Measurements from ENCODE around the gene PANK4. TPM values are rescaled to one million over a fixed set of nuclear protein-coding genes. Genes with fewer than 3 reads are reported as not detected.

The PANK4 gene
- total RNA-seq, 1 experiment from 2014 or later, result 32.2 TPM

DNA sequence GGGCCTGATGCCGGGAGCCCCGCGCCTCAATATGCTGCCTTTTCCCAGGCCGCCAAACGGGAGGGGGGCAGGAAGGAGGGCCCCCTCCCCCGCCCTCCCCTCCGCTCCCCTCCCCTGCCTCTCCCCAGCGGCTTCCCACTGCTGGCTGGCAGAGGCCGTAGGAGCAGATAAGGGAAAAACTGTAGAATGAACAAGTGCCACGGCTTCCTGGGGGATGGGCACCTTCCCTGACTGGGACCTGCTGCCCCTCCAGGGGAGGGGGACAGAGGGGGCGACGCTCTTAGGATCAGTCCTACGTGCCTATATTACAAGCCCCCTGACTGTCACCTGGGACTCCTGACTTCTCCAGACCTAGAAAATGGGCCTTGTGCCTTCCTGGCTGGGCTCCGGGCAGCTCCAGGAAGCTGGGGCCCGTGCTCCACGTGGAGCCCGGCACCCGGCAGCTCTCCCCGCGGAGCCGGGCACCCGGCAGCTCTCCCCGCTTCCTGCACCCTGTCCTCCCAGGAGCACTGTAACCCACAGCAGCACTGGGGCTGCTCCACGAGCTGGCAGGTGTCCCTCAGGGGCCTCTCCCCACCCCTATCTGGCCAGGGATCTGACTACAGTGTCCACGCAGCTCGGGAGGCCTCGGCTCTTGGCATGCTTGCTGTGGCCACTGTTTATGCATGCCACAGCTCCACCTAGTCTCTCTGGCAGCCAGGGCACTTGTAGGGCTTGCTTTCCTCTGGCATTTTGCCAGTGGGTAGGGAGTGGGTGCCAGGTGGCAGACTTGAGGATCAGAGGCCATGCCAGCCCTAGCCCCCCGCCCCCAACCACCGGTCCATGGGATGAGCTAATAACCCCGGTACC, 4.3 kb upstream of the PANK4 start:
- Histone ChIP-seq H3K14ac (ENCODE audit: insufficient read depth, low read length) (no peak overlapping the region), H2BK120ac (ENCODE audit: low read depth, low read length, poor library complexity, severe bottlenecking) (no peak overlapping the region), H3K23me2 (ENCODE audit: insufficient read length, low read depth, low read length, poor library complexity, severe bottlenecking) (peaks cover 6% of the 10 kb centered on the region), H3K9me3 (ENCODE audit: control insufficient read depth, low read depth, low read length) (no peaks in the 10 kb centered on the region), H4K91ac (ENCODE audit: insufficient read length, low read depth, low read length) (no peak overlapping the region), H3K4me2 (ENCODE audit: insufficient read depth, insufficient read length, low read length) (peak overlapping the region; percentile 35), H2AK5ac (ENCODE audit: insufficient read length, low read length) (no peak overlapping the region), H3K27ac (ENCODE audit: insufficient read length, low read depth, low read length) (no peak overlapping the region), H2BK5ac (ENCODE audit: insufficient read length, low read length) (no peak overlapping the region), H4K8ac (replicated peaks; ENCODE audit: insufficient read length, low read depth, low read length) (no peak overlapping the region), H3K18ac (ENCODE audit: insufficient read length, low read depth, low read length) (no peak overlapping the region), H4K5ac (ENCODE audit: insufficient read length, low read depth, low read length) (no peak overlapping the region), H3K79me2 (ENCODE audit: insufficient read depth, low read length) (no peaks in the 10 kb centered on the region), H3T11ph (ENCODE audit: low read length) (no peak overlapping the region), H3K27me3 (ENCODE audit: insufficient read depth, low read length) (peaks cover 40% of the 10 kb centered on the region; the same call in 1 of the 2 replicates), H3K56ac (ENCODE audit: insufficient read length, low read depth, low read length) (no peak overlapping the region), H3K79me1 (ENCODE audit: insufficient read depth, low read depth, low read length, poor library complexity, severe bottlenecking) (no peaks in the 10 kb centered on the region), H3K23ac (ENCODE audit: insufficient read length, low read depth, low read length) (no peak overlapping the region), H3K4me1 (ENCODE audit: insufficient read depth, low read length) (no peaks in the 10 kb centered on the region; the same call in 1 of the 2 replicates), H2BK15ac (ENCODE audit: low read depth, low read length) (no peak overlapping the region), H3K9ac (ENCODE audit: extremely low read depth, insufficient read length, low read length) (no peak overlapping the region), H2AFZ (ENCODE audit: low read length) (no peak overlapping the region), H2BK12ac (ENCODE audit: insufficient read length, low read depth, low read length) (no peak overlapping the region), H3K4ac (ENCODE audit: low read depth, low read length) (no peak overlapping the region), H4K20me1 (ENCODE audit: control insufficient read depth, insufficient read depth, insufficient read length) (peaks cover 3% of the 10 kb centered on the region), H2BK20ac (ENCODE audit: low read depth, low read length, poor library complexity, severe bottlenecking) (no peak overlapping the region)
- DNase-seq, result no peak
- H3K9me3 Mint-ChIP-seq, result no peaks in the 10 kb centered on the region; a peak in 1 of 5 replicates
- peaks cover 87% of the 10 kb centered on the region for H3K27me3 Mint-ChIP-seq (ENCODE audit: low read depth)
- no CpG with 5 or more reads among the region's 30 CpGs for WGBS (ENCODE audit: extremely low coverage, insufficient read length, low lambda C conversion rate)
- no peak overlapping the region; a peak in 1 of 5 replicates for H3K4me3 Mint-ChIP-seq
- no peaks in the 10 kb centered on the region; a peak in 1 of 7 replicates for H3K36me3 Mint-ChIP-seq (ENCODE audit: insufficient read depth in 1 of 3, low read depth in 3 of 3)
- H3K4me1 Mint-ChIP-seq, result peaks cover 19 to 24% of the 10 kb centered on the region in 2 experiments
- TF ChIP-seq, protein P1, sequence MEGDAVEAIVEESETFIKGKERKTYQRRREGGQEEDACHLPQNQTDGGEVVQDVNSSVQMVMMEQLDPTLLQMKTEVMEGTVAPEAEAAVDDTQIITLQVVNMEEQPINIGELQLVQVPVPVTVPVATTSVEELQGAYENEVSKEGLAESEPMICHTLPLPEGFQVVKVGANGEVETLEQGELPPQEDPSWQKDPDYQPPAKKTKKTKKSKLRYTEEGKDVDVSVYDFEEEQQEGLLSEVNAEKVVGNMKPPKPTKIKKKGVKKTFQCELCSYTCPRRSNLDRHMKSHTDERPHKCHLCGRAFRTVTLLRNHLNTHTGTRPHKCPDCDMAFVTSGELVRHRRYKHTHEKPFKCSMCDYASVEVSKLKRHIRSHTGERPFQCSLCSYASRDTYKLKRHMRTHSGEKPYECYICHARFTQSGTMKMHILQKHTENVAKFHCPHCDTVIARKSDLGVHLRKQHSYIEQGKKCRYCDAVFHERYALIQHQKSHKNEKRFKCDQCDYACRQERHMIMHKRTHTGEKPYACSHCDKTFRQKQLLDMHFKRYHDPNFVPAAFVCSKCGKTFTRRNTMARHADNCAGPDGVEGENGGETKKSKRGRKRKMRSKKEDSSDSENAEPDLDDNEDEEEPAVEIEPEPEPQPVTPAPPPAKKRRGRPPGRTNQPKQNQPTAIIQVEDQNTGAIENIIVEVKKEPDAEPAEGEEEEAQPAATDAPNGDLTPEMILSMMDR (conservative IDR thresholded peaks at IDR 0.05), result no peak
- no peak overlapping the region for H3K27ac Mint-ChIP-seq
